IPS-11a (cell line): ENCODE data around the gene ABCB11.
"Not testable (repeated sequence)": the region's sequence is repeated elsewhere in the genome, so short reads cannot be mapped to it uniquely, and the experiment has no call there.

Source experiments
- H3K4me3 ChIP-seq: one replicate; pipeline ENCODE4 v1.5.1; 2013; ENCODE audit warnings: low read depth, low read length, control low read depth

ABCB11 gene

GRCh38 chr2:168897449-168897848 is 133.7 kb downstream of the ABCB11 start:
- H3K4me3 ChIP-seq, result no peak overlapping the region

- H3K4me3 ChIP-seq, result no peak overlapping the region
These were observed 134.3 kb downstream of the ABCB11 start for GRCh38 chr2:168896783-168897182.

GRCh38 chr2:168895771-168896170 is 135.4 kb downstream of the ABCB11 start:
- no peak overlapping the region for H3K4me3 ChIP-seq

GRCh38 chr2:168894720-168895119 is 136.4 kb downstream of the ABCB11 start:
- H3K4me3 ChIP-seq, result no peak overlapping the region

GRCh38 chr2:168894101-168894500 is 137.0 kb downstream of the ABCB11 start:
- no peak overlapping the region for H3K4me3 ChIP-seq

GRCh38 chr2:168892327-168892726 is 138.8 kb downstream of the ABCB11 start:
- H3K4me3 ChIP-seq, result no peak overlapping the region

- peak within 1 kb of the TSS; percentile 89 for H3K4me3 ChIP-seq
These were observed 140.9 kb downstream of the ABCB11 start, which contains the start of gene SPC25 for GRCh38 chr2:168890006-168890782. TSS of gene SPC25 (minus strand) at chr2:168890430. CDS start at chr2:168889519, 911 bp downstream.

- H3K4me3 ChIP-seq, result peak overlapping the region; percentile 89
These were observed 141.5 kb downstream of the ABCB11 start for GRCh38 chr2:168889635-168890005.

GRCh38 chr2:168884975-168885374 is 146.1 kb downstream of the ABCB11 start:
- H3K4me3 ChIP-seq, result no peak overlapping the region

- H3K4me3 ChIP-seq, result not testable (repeated sequence)
These were observed 149.0 kb downstream of the ABCB11 start for GRCh38 chr2:168882163-168882562.

GRCh38 chr2:168874368-168875054 is 156.6 kb downstream of the ABCB11 start:
- H3K4me3 ChIP-seq, result no peak overlapping the region

GRCh38 chr2:168870824-168871223 is 160.3 kb downstream of the ABCB11 start:
- H3K4me3 ChIP-seq, result not testable (repeated sequence)
